GM12874 (cell line): ENCODE measurements around the gene IER5L.

Source experiments
- CTCF ChIP-seq: IDR thresholded peaks from 2 replicates; pipeline ENCODE4 v1.5.1; 2011; ENCODE audit warnings: low read depth, mild to moderate bottlenecking, control low read depth, low read length, moderate library complexity; ENCODE audit not compliant: insufficient read depth

IER5L gene

GRCh38 chr9:129209580-129209979, 31.5 kb upstream of the IER5L start:
- TF ChIP-seq CTCF, result no peak

GRCh38 chr9:129209109-129209508, 31.0 kb upstream of the IER5L start:
- TF ChIP-seq CTCF, result no peak

- no peak for TF ChIP-seq CTCF
These were observed 30.4 kb upstream of the IER5L start for GRCh38 chr9:129208207-129209032.

- no peak for TF ChIP-seq CTCF
These were observed 28.8 kb upstream of the IER5L start for GRCh38 chr9:129206905-129207304.

GRCh38 chr9:129206401-129206800, 28.3 kb upstream of the IER5L start:
- TF ChIP-seq CTCF, result no peak

- no peak for TF ChIP-seq CTCF
These were observed 26.8 kb upstream of the IER5L start for GRCh38 chr9:129204840-129205239.

GRCh38 chr9:129203556-129203909, 25.5 kb upstream of the IER5L start:
- no peak for TF ChIP-seq CTCF
